MV-4-11 (cell line): ENCODE data around the gene TRERF1.

ENCODE experiments used
- DNase-seq: peaks from one replicate; lab custom pipeline; 2025; lab: John Stamatoyannopoulos, UW

Gene TRERF1

GRCh38 chr6:42251500-42251899, 200.2 kb downstream of the TRERF1 start:
- no peak for DNase-seq

- no peak for DNase-seq
Measured at GRCh38 chr6:42250274-42250931, 201.3 kb downstream of the TRERF1 start.

- peak; percentile 37 for DNase-seq
Measured at GRCh38 chr6:42249279-42249678, 202.4 kb downstream of the TRERF1 start.

GRCh38 chr6:42243046-42243445, 208.7 kb downstream of the TRERF1 start:
- DNase-seq: no peak

GRCh38 chr6:42241915-42242314, 209.8 kb downstream of the TRERF1 start:
- no peak for DNase-seq

GRCh38 chr6:42239736-42240375, 211.9 kb downstream of the TRERF1 start:
- DNase-seq: no peak

GRCh38 chr6:42239333-42239732, 212.4 kb downstream of the TRERF1 start:
- DNase-seq: no peak

GRCh38 chr6:42237857-42238256, 213.9 kb downstream of the TRERF1 start:
- DNase-seq: no peak

- DNase-seq: no peak
Measured at GRCh38 chr6:42236682-42237473, 214.8 kb downstream of the TRERF1 start.

GRCh38 chr6:42236030-42236429, 215.7 kb downstream of the TRERF1 start:
- no peak for DNase-seq

GRCh38 chr6:42232035-42232434, 219.7 kb downstream of the TRERF1 start:
- no peak for DNase-seq

GRCh38 chr6:42230345-42231321, 221.1 kb downstream of the TRERF1 start:
- no peak for DNase-seq

- no peak for DNase-seq
Measured at GRCh38 chr6:42229506-42230119, 222.1 kb downstream of the TRERF1 start.

GRCh38 chr6:42228305-42228704, 223.4 kb downstream of the TRERF1 start:
- no peak for DNase-seq

GRCh38 chr6:42227173-42227850, 224.4 kb downstream of the TRERF1 start:
- DNase-seq: no peak

- DNase-seq: no peak
Measured at GRCh38 chr6:42226645-42227143, 225.0 kb downstream of the TRERF1 start.

GRCh38 chr6:42226161-42226611, 225.5 kb downstream of the TRERF1 start:
- no peak for DNase-seq

- DNase-seq: no peak
Measured at GRCh38 chr6:42225419-42225818, 226.3 kb downstream of the TRERF1 start.

- no peak for DNase-seq
Measured at GRCh38 chr6:42225029-42225339, 226.7 kb downstream of the TRERF1 start.

GRCh38 chr6:42224222-42225028, 227.3 kb downstream of the TRERF1 start:
- DNase-seq: no peak
